ENCODE measurements around the gene USF2. TPM values are rescaled to one million over a fixed set of nuclear protein-coding genes. Genes with fewer than 3 reads are reported as not detected.
"Not testable (repeated sequence)": the region's sequence is repeated elsewhere in the genome, so short reads cannot be mapped to it uniquely, and the experiment has no call there.

Gene USF2
- total and polyA plus RNA-seq, 2 donors, result 27.4 to 142 TPM

DNA sequence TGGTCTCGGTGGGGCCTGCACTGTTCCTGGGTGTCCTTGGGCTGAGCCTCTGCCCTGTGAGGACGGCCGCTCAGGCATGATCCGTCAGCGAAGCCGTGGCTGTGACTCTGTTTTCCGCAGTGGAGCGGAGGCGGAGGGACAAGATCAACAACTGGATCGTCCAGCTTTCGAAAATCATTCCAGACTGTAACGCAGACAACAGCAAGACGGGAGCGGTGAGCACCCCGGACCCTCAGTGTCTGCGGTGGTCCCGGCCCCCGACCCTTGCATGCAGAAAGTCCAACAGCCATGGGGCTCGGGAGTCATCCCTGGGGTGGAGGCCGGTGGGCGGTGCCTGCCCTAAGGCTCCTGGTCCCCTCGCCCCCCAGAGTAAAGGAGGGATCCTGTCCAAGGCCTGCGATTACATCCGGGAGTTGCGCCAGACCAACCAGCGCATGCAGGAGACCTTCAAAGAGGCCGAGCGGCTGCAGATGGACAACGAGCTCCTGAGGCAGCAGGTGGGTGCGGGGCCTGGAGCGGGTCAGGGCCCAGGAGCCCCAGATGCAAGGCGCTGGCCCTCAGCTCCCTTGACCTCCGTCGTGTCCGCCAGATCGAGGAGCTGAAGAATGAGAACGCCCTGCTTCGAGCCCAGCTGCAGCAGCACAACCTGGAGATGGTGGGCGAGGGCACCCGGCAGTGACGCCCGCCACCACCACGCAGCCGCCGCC is 10.0 kb downstream of the USF2 start:
- DNase-seq (ENCODE audit: extremely low spot score), result no peak
- no peak overlapping the region for H3K4me3 ChIP-seq (ENCODE audit: low read depth, low read length)
- H3K27ac ChIP-seq (ENCODE audit: low read depth), result no peak overlapping the region
- H3K36me3 ChIP-seq (ENCODE audit: insufficient read depth), result peaks cover 3% of the 10 kb centered on the region
- WGBS, result 87% methylated on average over 45 of the region's 45 CpGs
- H3K4me1 ChIP-seq (ENCODE audit: insufficient read depth), result no peaks in the 10 kb centered on the region

DNA sequence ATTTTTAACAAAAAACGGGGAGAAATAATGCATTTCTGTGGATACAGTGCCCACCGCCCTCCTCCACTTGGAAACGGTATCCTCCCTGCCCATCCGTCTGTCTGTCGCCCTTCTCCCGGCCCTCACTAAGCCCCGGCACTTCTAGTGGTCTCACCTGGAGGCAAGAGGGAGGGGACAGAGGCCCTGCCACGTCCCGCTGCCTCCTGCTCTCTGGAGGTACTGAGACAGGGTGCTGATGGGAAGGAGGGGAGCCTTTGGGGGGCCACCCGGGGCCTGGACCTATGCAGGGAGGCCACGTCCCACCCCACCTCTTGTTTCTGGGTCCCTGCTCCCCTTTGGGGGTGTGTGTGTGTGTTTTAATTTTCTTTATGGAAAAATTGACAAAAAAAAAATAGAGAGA is 10.6 kb downstream of the USF2 start:
- no peak for DNase-seq (ENCODE audit: extremely low spot score)
- Histone ChIP-seq H3K36me3 (ENCODE audit: insufficient read depth) (no peaks in the 10 kb centered on the region), H3K4me1 (ENCODE audit: insufficient read depth) (no peaks in the 10 kb centered on the region), H3K4me3 (ENCODE audit: low read depth, low read length) (no peak overlapping the region), H3K27ac (ENCODE audit: low read depth) (no peak overlapping the region)
- 87% methylated on average over 11 of the region's 11 CpGs for WGBS

DNA sequence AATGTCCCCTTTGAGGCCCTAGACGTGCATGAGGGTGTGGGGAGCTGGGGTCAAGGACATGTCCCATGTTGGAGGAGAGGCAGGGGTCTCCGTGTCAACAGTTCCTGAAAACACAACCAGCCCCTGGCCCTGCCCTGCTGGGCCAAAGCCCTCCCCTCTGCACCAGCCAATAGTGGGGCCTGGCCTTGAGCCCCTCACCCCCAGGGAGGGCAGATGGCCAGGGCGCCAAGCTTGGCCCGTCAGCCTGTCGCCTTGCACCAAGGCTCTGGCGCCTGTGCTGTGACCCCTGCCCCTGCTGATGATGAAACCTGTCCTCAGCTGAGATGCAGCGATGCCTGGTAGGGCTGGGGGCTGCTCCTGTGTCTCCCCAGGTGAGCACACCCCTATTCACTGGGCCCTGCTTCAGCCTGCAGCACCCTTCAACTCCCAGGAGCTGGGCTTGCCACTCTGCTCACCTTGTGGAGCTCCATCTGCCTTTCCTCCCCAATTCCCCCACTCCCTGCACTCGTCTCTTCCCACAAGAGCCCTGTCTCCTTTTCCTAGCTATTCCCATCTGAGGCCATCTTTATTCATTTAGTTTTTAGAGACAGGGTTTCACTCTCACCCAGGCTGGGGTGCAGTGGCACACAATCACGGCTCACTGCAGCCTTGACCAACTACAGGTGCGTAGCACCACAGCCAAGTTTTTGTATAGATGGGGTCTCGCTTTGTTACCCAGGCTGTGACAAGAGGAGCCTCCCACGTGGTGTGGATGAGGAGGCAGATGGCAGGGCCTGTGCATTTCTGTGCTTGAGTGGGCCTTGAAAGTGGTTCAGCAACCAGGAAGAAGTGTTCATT is 11.4 kb downstream of the USF2 start:
- WGBS, result 59% methylated on average over 12 of the region's 12 CpGs
- H3K4me1 ChIP-seq (ENCODE audit: insufficient read depth), result no peaks in the 10 kb centered on the region
- no peak overlapping the region for H3K27ac ChIP-seq (ENCODE audit: low read depth)
- no peak for DNase-seq (ENCODE audit: extremely low spot score)
- no peak overlapping the region for H3K4me3 ChIP-seq (ENCODE audit: low read depth, low read length)
- H3K36me3 ChIP-seq (ENCODE audit: insufficient read depth), result no peaks in the 10 kb centered on the region

DNA sequence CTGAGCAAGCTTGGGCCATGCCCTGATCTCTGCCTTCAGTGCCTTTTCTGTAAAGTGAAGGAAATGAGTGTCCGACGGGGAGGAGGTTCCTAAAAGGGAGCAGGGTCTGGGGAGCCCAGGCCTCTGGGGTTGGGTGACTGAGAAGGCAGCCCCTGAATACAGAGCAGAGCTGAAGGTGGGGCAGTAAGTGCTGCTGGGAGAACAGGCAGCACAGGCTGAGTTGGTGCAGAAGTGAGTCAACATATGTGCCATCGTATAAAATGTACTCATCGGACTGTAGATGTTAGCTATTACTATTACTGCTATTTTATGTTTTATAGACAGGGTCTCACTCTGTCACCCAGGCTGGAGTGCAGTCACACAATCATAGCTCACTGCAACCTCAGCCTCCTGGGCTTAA is 12.5 kb downstream of the USF2 start:
- Histone ChIP-seq H3K36me3 (ENCODE audit: insufficient read depth) (no peaks in the 10 kb centered on the region), H3K27ac (ENCODE audit: low read depth) (no peak overlapping the region), H3K4me3 (ENCODE audit: low read depth, low read length) (no peak overlapping the region), H3K4me1 (ENCODE audit: insufficient read depth) (no peaks in the 10 kb centered on the region)
- DNase-seq (ENCODE audit: extremely low spot score), result no peak
- 55% methylated on average over 4 of the region's 4 CpGs for WGBS

DNA sequence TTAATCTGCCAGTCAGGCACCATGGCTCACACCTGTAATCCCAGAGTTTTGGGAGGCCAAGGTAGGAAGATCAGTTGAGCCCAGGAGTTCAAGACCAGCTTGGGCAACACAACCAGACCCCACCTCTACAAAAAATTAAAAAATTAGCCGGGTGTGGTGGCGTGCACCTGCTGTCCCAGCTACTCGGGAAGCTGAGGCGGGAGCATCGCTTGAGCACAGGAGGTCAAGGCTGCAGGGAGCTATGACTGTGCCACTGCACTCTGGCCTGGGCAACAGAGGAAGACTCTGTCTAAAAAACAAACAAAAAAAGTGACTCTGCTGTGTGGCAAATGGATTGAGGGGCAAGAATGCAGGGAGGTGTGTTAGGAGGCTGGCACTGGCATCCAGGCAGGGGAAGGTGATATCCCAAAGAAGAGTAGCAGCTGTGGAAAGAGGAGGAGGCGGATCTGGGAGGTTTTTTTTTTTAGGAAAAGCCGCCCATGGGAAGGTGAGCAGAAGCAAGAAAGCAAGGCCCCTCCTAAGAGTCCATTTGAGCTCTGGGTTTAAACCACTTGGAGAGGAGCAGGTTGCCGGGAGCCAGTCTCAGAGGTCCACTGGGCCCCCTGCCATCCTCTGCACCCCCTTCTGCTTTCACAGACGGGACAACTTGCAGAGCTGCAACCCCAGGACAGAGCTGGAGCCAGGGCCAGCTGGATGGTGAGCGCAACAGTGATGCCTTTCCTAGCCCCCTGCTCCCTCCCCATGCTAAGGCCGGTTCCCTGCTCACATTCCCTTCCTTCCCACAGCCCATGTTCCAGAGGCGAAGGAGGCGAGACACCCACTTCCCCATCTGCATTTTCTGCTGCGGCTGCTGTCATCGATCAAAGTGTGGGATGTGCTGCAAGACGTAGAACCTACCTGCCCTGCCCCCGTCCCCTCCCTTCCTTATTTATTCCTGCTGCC is 15.7 kb downstream of the USF2 start:
- Histone ChIP-seq H3K36me3 (ENCODE audit: insufficient read depth) (no peaks in the 10 kb centered on the region), H3K27ac (ENCODE audit: low read depth) (no peak overlapping the region), H3K4me1 (ENCODE audit: insufficient read depth) (no peaks in the 10 kb centered on the region), H3K4me3 (ENCODE audit: low read depth, low read length) (no peak overlapping the region)
- no peak for DNase-seq (ENCODE audit: extremely low spot score)
- 77% methylated on average over 17 of the region's 17 CpGs for WGBS

DNA sequence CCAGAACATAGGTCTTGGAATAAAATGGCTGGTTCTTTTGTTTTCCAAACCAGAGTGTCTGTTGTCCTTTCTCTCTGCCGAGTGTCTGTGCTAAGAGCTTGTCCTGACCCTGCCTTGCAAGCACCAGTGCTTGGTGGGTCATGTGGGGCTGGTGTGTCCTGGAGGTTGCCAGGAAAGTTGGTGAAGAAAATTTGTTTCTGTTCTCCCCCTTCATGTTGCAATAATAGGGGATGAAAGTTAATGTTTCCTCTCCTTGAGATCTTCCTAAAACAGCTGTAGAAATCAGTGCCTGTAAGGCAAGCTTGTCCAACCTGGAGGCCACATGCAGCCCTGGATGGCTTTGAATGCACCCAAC is 16.3 kb downstream of the USF2 start:
- no peaks in the 10 kb centered on the region for H3K36me3 ChIP-seq (ENCODE audit: insufficient read depth)
- H3K4me3 ChIP-seq (ENCODE audit: low read depth, low read length), result no peak overlapping the region
- H3K4me1 ChIP-seq (ENCODE audit: insufficient read depth), result no peaks in the 10 kb centered on the region
- no peak for DNase-seq (ENCODE audit: extremely low spot score)
- 57% methylated on average over 1 of the region's 1 CpG for WGBS
- no peak overlapping the region for H3K27ac ChIP-seq (ENCODE audit: low read depth)

DNA sequence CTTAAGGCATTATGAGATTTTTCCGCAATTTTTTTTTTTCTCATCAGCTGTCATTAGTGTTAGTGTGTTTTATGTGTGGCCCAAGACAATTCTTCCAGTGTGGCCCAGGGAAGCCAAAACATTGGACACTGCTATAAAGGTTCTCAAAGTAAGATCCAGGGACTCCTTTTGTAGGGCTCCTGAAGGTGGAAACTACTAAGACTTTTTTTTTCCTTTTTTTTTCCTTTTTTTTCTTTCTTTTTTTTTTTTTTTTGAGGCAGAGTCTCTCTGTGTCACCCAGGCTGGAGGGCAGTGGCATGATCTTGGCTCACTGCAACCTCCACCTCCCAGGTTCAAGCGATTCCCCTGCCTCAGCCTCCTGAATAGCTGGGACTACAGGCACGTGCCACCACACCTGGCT is 16.7 kb downstream of the USF2 start:
- not testable (repeated sequence) for H3K27ac ChIP-seq (ENCODE audit: low read depth)
- 91% methylated on average over 3 of the region's 3 CpGs for WGBS

DNA sequence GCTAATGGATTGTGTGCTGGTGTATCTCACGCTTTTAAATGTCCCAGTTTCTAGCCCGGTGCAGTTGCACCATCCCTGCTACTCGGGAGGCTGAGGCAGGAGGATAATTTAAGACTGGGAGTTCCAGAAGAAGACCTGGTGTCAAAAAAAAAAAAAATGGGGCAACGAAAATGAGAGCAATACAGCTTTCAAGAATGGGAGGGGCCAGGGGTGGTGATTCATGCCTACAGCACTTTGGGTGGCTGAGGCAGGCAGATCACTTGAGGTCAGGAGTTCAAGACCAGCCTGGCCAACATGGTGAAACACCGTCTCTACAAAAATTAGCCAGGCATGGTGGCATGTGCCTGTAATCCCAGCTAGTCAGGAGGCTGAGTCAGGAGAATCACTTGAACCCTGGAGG is 17.3 kb downstream of the USF2 start:
- not testable (repeated sequence) for H3K4me3 ChIP-seq (ENCODE audit: low read depth, low read length); H3K36me3 ChIP-seq (ENCODE audit: insufficient read depth); H3K27ac ChIP-seq (ENCODE audit: low read depth); H3K4me1 ChIP-seq (ENCODE audit: insufficient read depth); DNase-seq (ENCODE audit: extremely low spot score)
- WGBS, result 84% methylated on average over 5 of the region's 5 CpGs

More for the DNA sequence above, 16.7 kb downstream of the USF2 start:
- H3K36me3 ChIP-seq (ENCODE audit: insufficient read depth); DNase-seq (ENCODE audit: extremely low spot score); H3K4me1 ChIP-seq (ENCODE audit: insufficient read depth); H3K4me3 ChIP-seq (ENCODE audit: low read depth, low read length): not testable (repeated sequence)

DNA sequence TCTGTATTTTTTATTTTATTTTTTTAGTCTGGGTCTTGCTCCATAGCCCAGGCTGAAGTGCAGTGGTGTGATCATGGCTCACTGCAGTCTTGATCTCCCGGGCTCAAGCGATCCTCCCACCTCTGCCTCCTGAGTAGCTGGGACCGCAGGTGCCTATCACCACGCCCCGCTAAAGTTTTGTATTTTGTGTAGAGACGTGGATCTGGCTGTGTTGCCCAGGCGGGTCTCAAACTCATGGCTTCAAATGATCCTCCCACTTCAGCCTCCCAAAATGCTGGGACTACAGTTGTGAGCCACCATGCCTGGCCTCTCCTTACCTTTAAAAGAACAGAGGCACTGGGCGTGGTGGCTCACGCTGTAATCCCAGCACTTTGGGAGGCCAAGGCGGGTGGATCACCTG is 19.0 kb downstream of the USF2 start:
- Histone ChIP-seq H3K27ac (ENCODE audit: low read depth) (no peak overlapping the region), H3K36me3 (ENCODE audit: insufficient read depth) (no peaks in the 10 kb centered on the region), H3K4me1 (ENCODE audit: insufficient read depth) (no peaks in the 10 kb centered on the region), H3K4me3 (ENCODE audit: low read depth, low read length) (no peak overlapping the region)
- WGBS, result 91% methylated on average over 10 of the region's 10 CpGs
- DNase-seq (ENCODE audit: extremely low spot score), result no peak

DNA sequence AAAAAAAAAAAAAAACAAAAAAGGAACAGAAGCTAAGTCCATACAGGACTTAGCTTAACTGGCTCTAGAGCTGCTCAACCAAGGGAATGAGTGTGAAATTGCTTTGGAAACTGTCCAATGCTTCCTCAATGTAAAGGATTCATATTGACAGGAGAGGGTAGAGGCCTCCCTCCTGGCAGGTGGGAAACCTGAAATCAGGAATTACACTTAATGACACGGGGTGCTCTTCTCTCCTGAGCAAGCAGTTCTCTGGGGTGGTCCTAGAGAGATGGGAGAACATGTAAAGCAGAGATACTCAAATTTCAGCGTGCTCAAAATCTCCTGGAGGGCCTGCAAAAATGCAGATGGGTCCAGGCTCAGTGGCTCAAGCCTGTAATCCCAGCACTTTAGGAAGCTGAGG is 19.6 kb downstream of the USF2 start:
- Histone ChIP-seq H3K36me3 (ENCODE audit: insufficient read depth) (no peaks in the 10 kb centered on the region), H3K4me3 (ENCODE audit: low read depth, low read length) (no peak overlapping the region), H3K27ac (ENCODE audit: low read depth) (no peak overlapping the region), H3K4me1 (ENCODE audit: insufficient read depth) (no peaks in the 10 kb centered on the region)
- DNase-seq (ENCODE audit: extremely low spot score), result no peak
- WGBS, result 66% methylated on average over 2 of the region's 2 CpGs

DNA sequence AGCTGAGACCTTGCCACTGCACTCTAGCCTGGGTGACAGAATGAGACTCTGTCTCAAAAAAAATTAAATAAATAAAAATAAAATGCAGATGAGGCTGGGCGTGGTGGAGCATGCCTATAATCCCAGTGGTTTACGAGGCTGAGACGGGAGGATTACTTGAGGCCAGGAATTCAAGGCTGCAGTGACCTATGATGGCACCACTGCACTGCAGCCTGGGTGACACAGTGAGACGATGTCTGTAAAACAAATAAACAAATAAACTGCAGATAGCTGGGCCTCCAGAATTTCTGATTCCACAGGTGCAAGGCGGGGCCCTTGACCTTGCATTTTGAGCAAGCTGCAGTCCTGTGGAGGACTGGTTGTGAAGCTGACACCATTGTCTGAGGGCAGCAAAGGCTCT is 20.1 kb downstream of the USF2 start:
- DNase-seq (ENCODE audit: extremely low spot score), result no peak
- WGBS, result 60% methylated on average over 5 of the region's 5 CpGs
- Histone ChIP-seq H3K4me3 (ENCODE audit: low read depth, low read length) (no peak overlapping the region), H3K4me1 (ENCODE audit: insufficient read depth) (no peaks in the 10 kb centered on the region), H3K27ac (ENCODE audit: low read depth) (no peak overlapping the region), H3K36me3 (ENCODE audit: insufficient read depth) (no peaks in the 10 kb centered on the region)

DNA sequence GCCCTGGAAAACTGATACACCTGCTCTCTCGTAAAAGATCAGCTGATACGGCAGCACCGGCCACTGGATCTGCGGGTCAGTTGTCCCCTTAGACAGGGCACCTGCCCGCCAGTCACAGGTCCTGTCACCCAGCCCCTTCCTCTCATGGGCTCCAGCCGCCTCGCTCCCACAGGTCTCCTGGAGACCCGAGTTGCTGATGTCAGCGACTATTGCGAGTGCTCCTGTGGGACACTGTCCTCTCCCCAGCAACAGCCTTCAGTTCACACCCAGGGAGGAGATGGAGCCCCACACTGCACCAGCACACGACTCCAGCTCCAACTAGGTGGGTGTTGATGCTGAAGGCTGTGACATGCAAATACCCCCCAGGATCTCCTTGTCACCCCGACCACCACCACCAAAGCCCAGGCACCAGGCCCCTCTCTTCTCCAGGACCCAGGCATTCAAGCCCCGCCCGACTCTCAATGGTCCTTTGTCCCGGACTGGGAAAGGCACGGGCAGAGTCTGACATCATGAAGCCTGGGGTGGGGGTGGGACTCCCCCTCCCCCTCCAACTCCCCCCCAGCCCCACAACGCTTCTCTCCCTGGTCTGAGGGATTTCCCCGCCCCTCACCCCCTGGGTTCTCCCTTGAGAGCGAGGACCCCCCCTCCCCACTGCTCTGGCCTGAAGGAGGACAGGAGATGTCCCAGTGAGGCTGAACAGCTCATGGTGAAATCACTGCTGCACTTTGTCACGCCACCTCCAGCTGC is 21.8 kb downstream of the USF2 start:
- Histone ChIP-seq H3K36me3 (ENCODE audit: insufficient read depth) (no peaks in the 10 kb centered on the region), H3K4me1 (ENCODE audit: insufficient read depth) (no peaks in the 10 kb centered on the region), H3K27ac (ENCODE audit: low read depth) (no peak overlapping the region), H3K4me3 (ENCODE audit: low read depth, low read length) (no peak overlapping the region)
- 67% methylated on average over 20 of the region's 20 CpGs for WGBS
- no peak for DNase-seq (ENCODE audit: extremely low spot score)

DNA sequence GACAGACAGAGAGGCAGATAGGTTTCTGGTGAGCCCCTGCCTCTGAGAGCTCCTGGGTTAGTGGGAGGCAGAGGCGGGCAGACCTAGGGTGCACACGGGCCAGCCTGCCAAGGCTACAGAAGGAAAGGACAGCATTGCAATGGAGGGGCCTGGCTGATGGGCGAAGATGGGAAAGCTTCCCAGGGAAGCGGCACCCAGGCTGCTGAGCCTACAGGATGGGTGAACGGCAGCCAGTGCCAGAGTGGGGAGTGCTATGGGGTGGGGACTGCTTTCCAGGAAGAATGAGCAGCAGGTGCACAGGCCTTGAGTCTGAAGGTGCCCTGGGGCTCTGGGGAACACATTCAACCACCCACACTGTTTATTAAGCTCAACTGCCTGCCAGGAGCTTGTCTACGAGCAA is 22.5 kb downstream of the USF2 start:
- DNase-seq (ENCODE audit: extremely low spot score), result no peak
- no peaks in the 10 kb centered on the region for H3K4me1 ChIP-seq (ENCODE audit: insufficient read depth)
- H3K27ac ChIP-seq (ENCODE audit: low read depth), result no peak overlapping the region
- H3K4me3 ChIP-seq (ENCODE audit: low read depth, low read length), result no peak overlapping the region
- WGBS, result 69% methylated on average over 6 of the region's 6 CpGs
- no peaks in the 10 kb centered on the region for H3K36me3 ChIP-seq (ENCODE audit: insufficient read depth)
